ENCODE measurements around the gene PID1. TPM values are rescaled to one million over a fixed set of nuclear protein-coding genes. Genes with fewer than 3 reads are reported as not detected.

Gene PID1
- total and polyA plus RNA-seq, 2 donors (not counting 1 experiment from before 2014, with no cell fraction given), result 0.10 TPM; not detected in 1

GRCh38 chr2:229256376-229256775 lies 14.7 kb downstream of the PID1 start:
- TF ChIP-seq CTCF (IDR thresholded peaks at IDR 0.05) (no peak), EZH2 (IDR thresholded peaks at IDR 0.05; ENCODE audit: borderline replicate concordance, insufficient read depth, low read depth, low read length, poor library complexity, severe bottlenecking) (no peak)
- no peak overlapping the region for H3K4me2 ChIP-seq (replicated peaks; ENCODE audit: low read depth, low read length, poor library complexity, severe bottlenecking)
- no peak for DNase-seq
- POLR2A ChIA-PET, result no interaction called here
- H3K9ac ChIP-seq (ENCODE audit: low read length), result no peak overlapping the region
- Mint-ChIP-seq H3K27me3 (no peaks in the 10 kb centered on the region), H3K4me1 (no peaks in the 10 kb centered on the region), H3K4me3 (no peak overlapping the region), H3K9me3 (ENCODE audit: insufficient read depth) (peaks cover 4% of the 10 kb centered on the region), H3K27ac (no peak overlapping the region)
- H3K79me2 ChIP-seq (ENCODE audit: control insufficient read depth, insufficient read depth, low read length), result no peaks in the 10 kb centered on the region
- no peaks in the 10 kb centered on the region for H3K27me3 ChIP-seq (replicated peaks in 1 of 4; ENCODE audit: control extremely low read depth in 1 of 4, control insufficient read depth in 3 of 4, insufficient read depth in 4 of 4, low read length in 3 of 4)
- no peak overlapping the region for H2AFZ ChIP-seq (ENCODE audit: insufficient read depth, low read depth, low read length, poor library complexity, severe bottlenecking)
- peaks cover 0 to 6% (median 1%) of the 10 kb centered on the region in 3 donors for H3K9me3 ChIP-seq (ENCODE audit: control extremely low read depth in 1 of 3, control insufficient read depth in 2 of 3, insufficient read depth in 1 of 3, low read length in 2 of 3)
- CTCF ChIA-PET, result no interaction called here
- H3K4me1 ChIP-seq (ENCODE audit: control insufficient read depth in 2 of 2, insufficient read depth in 2 of 2, low read length in 2 of 2), result no peaks in the 10 kb centered on the region
- H3K4me3 ChIP-seq (ENCODE audit: control extremely low read depth in 1 of 5, extremely low read depth in 1 of 5, insufficient read depth in 1 of 5, low read depth in 2 of 5, low read length in 4 of 5), result no peak overlapping the region
- intact Hi-C loops (cut with micrococcal nuclease), result no loop called here
- ATAC-seq (ENCODE audit: low read depth), result no peak
- H3K36me3 ChIP-seq (replicated peaks in 1 of 2; ENCODE audit: control extremely low read depth in 1 of 2, control insufficient read depth in 1 of 2, extremely low read depth in 1 of 2, insufficient read depth in 2 of 2, low read length in 1 of 2), result no peaks in the 10 kb centered on the region
- no peak overlapping the region for H3K27ac ChIP-seq (ENCODE audit: low read length in 2 of 2)
- no peaks in the 10 kb centered on the region for H4K20me1 ChIP-seq (ENCODE audit: control insufficient read depth, insufficient read depth, low read length, poor library complexity, severe bottlenecking)

GRCh38 chr2:229254206-229254605 lies 16.9 kb downstream of the PID1 start:
- H3K4me3 ChIP-seq (ENCODE audit: control extremely low read depth in 1 of 5, extremely low read depth in 1 of 5, insufficient read depth in 1 of 5, low read depth in 2 of 5, low read length in 4 of 5), result no peak overlapping the region
- no peak for TF ChIP-seq CTCF (IDR thresholded peaks at IDR 0.05)
- TF ChIP-seq EZH2 (IDR thresholded peaks at IDR 0.05; ENCODE audit: borderline replicate concordance, insufficient read depth, low read depth, low read length, poor library complexity, severe bottlenecking), result no peak
- Mint-ChIP-seq H3K9me3 (ENCODE audit: insufficient read depth) (no peaks in the 10 kb centered on the region), H3K27me3 (no peaks in the 10 kb centered on the region), H3K27ac (no peak overlapping the region), H3K4me1 (no peaks in the 10 kb centered on the region), H3K4me3 (no peak overlapping the region)
- ATAC-seq (ENCODE audit: low read depth), result no peak
- intact Hi-C loops (cut with micrococcal nuclease), result no loop called here
- no peak overlapping the region for H3K9ac ChIP-seq (ENCODE audit: low read length)
- H3K27me3 ChIP-seq (replicated peaks in 1 of 4; ENCODE audit: control extremely low read depth in 1 of 4, control insufficient read depth in 3 of 4, insufficient read depth in 4 of 4, low read length in 3 of 4), result no peaks in the 10 kb centered on the region
- WGBS (ENCODE audit: insufficient coverage), result no CpG with 5 or more reads among the region's 4 CpGs
- H3K27ac ChIP-seq (ENCODE audit: low read length in 2 of 2), result no peak overlapping the region
- H4K20me1 ChIP-seq (ENCODE audit: control insufficient read depth, insufficient read depth, low read length, poor library complexity, severe bottlenecking), result no peaks in the 10 kb centered on the region
- no peaks in the 10 kb centered on the region for H3K79me2 ChIP-seq (ENCODE audit: control insufficient read depth, insufficient read depth, low read length)
- ChIA-PET CTCF (no interaction called here), POLR2A (no interaction called here)
- H3K9me3 ChIP-seq (ENCODE audit: control extremely low read depth in 1 of 3, control insufficient read depth in 2 of 3, insufficient read depth in 1 of 3, low read length in 2 of 3), result no peaks in the 10 kb centered on the region
- H3K4me2 ChIP-seq (replicated peaks; ENCODE audit: low read depth, low read length, poor library complexity, severe bottlenecking), result no peak overlapping the region
- no peak overlapping the region for H2AFZ ChIP-seq (ENCODE audit: insufficient read depth, low read depth, low read length, poor library complexity, severe bottlenecking)
- no peaks in the 10 kb centered on the region for H3K36me3 ChIP-seq (replicated peaks in 1 of 2; ENCODE audit: control extremely low read depth in 1 of 2, control insufficient read depth in 1 of 2, extremely low read depth in 1 of 2, insufficient read depth in 2 of 2, low read length in 1 of 2)
- no peak for DNase-seq
- H3K4me1 ChIP-seq (ENCODE audit: control insufficient read depth in 2 of 2, insufficient read depth in 2 of 2, low read length in 2 of 2), result no peaks in the 10 kb centered on the region
